MM.1S (cell line): Measurements from ENCODE around the gene RAB39A.
A peak's percentile ranks its signal among the peaks of the same experiment; 100 is the strongest.
"Not testable (repeated sequence)": the region's sequence is repeated elsewhere in the genome, so short reads cannot be mapped to it uniquely, and the experiment has no call there.

ENCODE experiments used
- DNase-seq: peaks from one replicate; pipeline ENCODE4 v3.0.0-alpha.2; 2015
- H2AFZ ChIP-seq: fragments of 300-600 bp; sonication (generic); 2 replicates; pipeline ENCODE4 v1.6.0; 2016; ENCODE audit warnings: antibody characterized with exemption, low read length
- H3F3A ChIP-seq: fragments of 300-600 bp; sonication (generic); 2 replicates; pipeline ENCODE4 v1.6.1; 2016; ENCODE audit warnings: mild to moderate bottlenecking, antibody characterized with exemption, low read length, moderate library complexity, mixed read lengths; ENCODE audit not compliant: insufficient read depth
- H3K27ac ChIP-seq: fragments of 300-600 bp; sonication (generic); 2 replicates; pipeline ENCODE4 v1.5.1; 2016; ENCODE audit warnings: mild to moderate bottlenecking, low read length
- H3K27me3 ChIP-seq: fragments of 300-600 bp; sonication (generic); replicated peaks from 2 replicates; pipeline ENCODE4 v1.6.0; 2016; ENCODE audit warnings: low read length; ENCODE audit not compliant: insufficient read depth
- H3K36me3 ChIP-seq: fragments of 300-600 bp; sonication (generic); replicated peaks from 2 replicates; pipeline ENCODE4 v1.6.1; 2016; ENCODE audit warnings: mild to moderate bottlenecking, low read length, mixed read lengths; ENCODE audit not compliant: insufficient read depth
- H3K4me1 ChIP-seq: fragments of 300-600 bp; sonication (generic); 2 replicates; pipeline ENCODE4 v1.6.1; 2016; ENCODE audit warnings: low read length, mixed read lengths
- H3K4me2 ChIP-seq: fragments of 300-600 bp; sonication (generic); 2 replicates; pipeline ENCODE4 v1.6.0; 2016; ENCODE audit warnings: low read depth, low read length
- H3K4me3 ChIP-seq: fragments of 300-600 bp; sonication (generic); 2 replicates; pipeline ENCODE4 v1.5.1; 2016; ENCODE audit warnings: low read length, mixed read lengths
- H3K79me2 ChIP-seq: fragments of 300-600 bp; sonication (generic); 2 replicates; pipeline ENCODE4 v1.6.1; 2016; ENCODE audit warnings: mixed run types, low read length, mixed read lengths
- H3K9ac ChIP-seq: fragments of 300-600 bp; sonication (generic); 2 replicates; pipeline ENCODE4 v1.6.1; 2016; ENCODE audit warnings: low read length, mixed read lengths
- H3K9me2 ChIP-seq: fragments of 300-600 bp; sonication (generic); replicated peaks from 2 replicates; pipeline ENCODE4 v1.6.1; 2016; ENCODE audit warnings: mild to moderate bottlenecking, low read length, mixed read lengths; ENCODE audit not compliant: insufficient read depth
- H3K9me3 ChIP-seq: fragments of 300-600 bp; sonication (generic); replicated peaks from 2 replicates; pipeline ENCODE4 v1.6.1; 2016; ENCODE audit warnings: mild to moderate bottlenecking, low read length, mixed read lengths; ENCODE audit not compliant: insufficient read depth
- H4K20me1 ChIP-seq: fragments of 300-600 bp; sonication (generic); 2 replicates; pipeline ENCODE4 v1.6.1; 2016; ENCODE audit warnings: mild to moderate bottlenecking, low read length, moderate library complexity, mixed read lengths; ENCODE audit not compliant: insufficient read depth
- CTCF ChIP-seq: fragments of 300-600 bp; sonication (generic); IDR thresholded peaks from 2 replicates; pipeline ENCODE4 v1.5.1; 2016; ENCODE audit warnings: antibody characterized with exemption, low read length, mixed read lengths
- EZH2 ChIP-seq: fragments of 300-600 bp; sonication (generic); optimal IDR thresholded peaks from 2 replicates; pipeline ENCODE3; 2017; ENCODE audit warnings: low read depth, mild to moderate bottlenecking, antibody characterized with exemption, low read length, mixed read lengths
- EZH2phosphoT487 ChIP-seq: fragments of 300-600 bp; sonication (generic); IDR thresholded peaks from 2 replicates; pipeline ENCODE4 v1.6.1; 2018; ENCODE audit warnings: antibody characterized with exemption, low read length

RAB39A gene

GRCh38 chr11:107921997-107922396, 6.3 kb upstream of the RAB39A start:
- no peak overlapping the region for H3K27ac ChIP-seq
- no peak overlapping the region for H3K9ac ChIP-seq
- no peak for TF ChIP-seq CTCF
- no peak for TF ChIP-seq EZH2
- TF ChIP-seq EZH2phosphoT487, result no peak
- no peaks in the 10 kb centered on the region for H3K9me2 ChIP-seq
- no peak overlapping the region for H3K4me3 ChIP-seq
- no peak overlapping the region for H2AFZ ChIP-seq
- 0 out of 2 replicates have a peak, but pooled peaks cover 5% of the 10 kb centered on the region for H3K27me3 ChIP-seq
- H3K4me1 ChIP-seq, result no peaks in the 10 kb centered on the region
- H3F3A ChIP-seq, result 0 out of 2 replicates have a peak, but pooled peaks cover 3% of the 10 kb centered on the region
- H4K20me1 ChIP-seq, result no peaks in the 10 kb centered on the region
- H3K9me3 ChIP-seq, result no peaks in the 10 kb centered on the region
- no peaks in the 10 kb centered on the region for H3K36me3 ChIP-seq
- no peaks in the 10 kb centered on the region for H3K79me2 ChIP-seq
- H3K4me2 ChIP-seq, result no peak overlapping the region
- no peak for DNase-seq

- not testable (repeated sequence) for H3K9me2 ChIP-seq, H3K9me3 ChIP-seq, H3K36me3 ChIP-seq, H3K79me2 ChIP-seq, H3K4me2 ChIP-seq, H3K27me3 ChIP-seq, DNase-seq, H4K20me1 ChIP-seq, H2AFZ ChIP-seq, H3K4me1 ChIP-seq, H3K27ac ChIP-seq, H3K4me3 ChIP-seq, H3K9ac ChIP-seq, H3F3A ChIP-seq
Observed at GRCh38 chr11:107923519-107923918, 4.7 kb upstream of the RAB39A start.

GRCh38 chr11:107924306-107924705, 3.9 kb upstream of the RAB39A start:
- Histone ChIP-seq H3K36me3 (no peaks in the 10 kb centered on the region), H3K79me2 (no peaks in the 10 kb centered on the region), H3F3A (0 out of 2 replicates have a peak, but pooled peaks cover 3% of the 10 kb centered on the region), H3K27ac (no peak overlapping the region), H3K27me3 (0 out of 2 replicates have a peak, but pooled peaks cover 11% of the 10 kb centered on the region), H3K9ac (no peak overlapping the region), H4K20me1 (no peaks in the 10 kb centered on the region), H3K4me1 (no peaks in the 10 kb centered on the region), H2AFZ (no peak overlapping the region), H3K9me3 (no peaks in the 10 kb centered on the region), H3K9me2 (no peaks in the 10 kb centered on the region), H3K4me2 (no peak overlapping the region), H3K4me3 (no peak overlapping the region)
- DNase-seq, result peak; percentile 59
- TF ChIP-seq EZH2phosphoT487 (no peak), EZH2 (no peak), CTCF (no peak)

GRCh38 chr11:107927559-107927958, 689 bp upstream of the RAB39A start:
- H4K20me1 ChIP-seq, result no peaks in the 10 kb centered on the region
- H3K4me3 ChIP-seq, result peak overlapping the region; percentile 67
- peak overlapping the region; percentile 96 for H2AFZ ChIP-seq
- H3K4me2 ChIP-seq, result peak overlapping the region; percentile 93
- no peaks in the 10 kb centered on the region for H3K9me3 ChIP-seq
- 0 out of 2 replicates have a peak, but pooled peaks cover 13% of the 10 kb centered on the region for H3K27me3 ChIP-seq
- H3K27ac ChIP-seq, result no peak overlapping the region
- no peaks in the 10 kb centered on the region for H3K9me2 ChIP-seq
- no peaks in the 10 kb centered on the region for H3K4me1 ChIP-seq
- no peaks in the 10 kb centered on the region for H3K79me2 ChIP-seq
- DNase-seq, result no peak
- 0 out of 2 replicates have a peak, but pooled peaks cover 3% of the 10 kb centered on the region for H3F3A ChIP-seq
- no peaks in the 10 kb centered on the region for H3K36me3 ChIP-seq
- H3K9ac ChIP-seq, result no peak overlapping the region
- TF ChIP-seq CTCF (no peak), EZH2 (no peak), EZH2phosphoT487 (no peak)
